ENCODE results near the gene GCH1.

DNA sequence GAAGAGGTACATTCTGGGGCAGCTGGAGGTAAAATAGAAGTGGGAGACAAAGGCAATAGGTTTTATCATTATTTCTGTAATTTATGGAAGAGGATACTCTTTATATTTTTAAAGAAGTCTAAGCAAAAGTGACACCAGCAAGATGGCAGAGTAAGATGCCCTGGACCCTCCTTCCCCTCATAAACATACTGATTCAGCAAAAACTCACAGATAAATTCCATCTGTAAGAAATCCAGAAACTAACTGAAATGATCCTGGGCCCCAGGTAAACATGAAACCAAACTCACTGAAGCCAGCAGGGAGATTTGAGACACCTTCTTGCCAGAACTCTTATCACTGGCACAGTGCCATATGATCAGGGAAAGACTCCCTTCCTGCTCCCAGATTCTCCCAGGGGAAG lies 79.9 kb downstream of the GCH1 start:
- TF ChIP-seq FOXM1 (IDR thresholded peaks at IDR 0.05; ENCODE audit: borderline replicate concordance), result no peak
- no peak for TF ChIP-seq FOXK2 (IDR thresholded peaks at IDR 0.05)
- TF ChIP-seq, protein P1, sequence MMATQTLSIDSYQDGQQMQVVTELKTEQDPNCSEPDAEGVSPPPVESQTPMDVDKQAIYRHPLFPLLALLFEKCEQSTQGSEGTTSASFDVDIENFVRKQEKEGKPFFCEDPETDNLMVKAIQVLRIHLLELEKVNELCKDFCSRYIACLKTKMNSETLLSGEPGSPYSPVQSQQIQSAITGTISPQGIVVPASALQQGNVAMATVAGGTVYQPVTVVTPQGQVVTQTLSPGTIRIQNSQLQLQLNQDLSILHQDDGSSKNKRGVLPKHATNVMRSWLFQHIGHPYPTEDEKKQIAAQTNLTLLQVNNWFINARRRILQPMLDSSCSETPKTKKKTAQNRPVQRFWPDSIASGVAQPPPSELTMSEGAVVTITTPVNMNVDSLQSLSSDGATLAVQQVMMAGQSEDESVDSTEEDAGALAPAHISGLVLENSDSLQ (IDR thresholded peaks at IDR 0.05), result no peak
- no peak for TF ChIP-seq SP1 (IDR thresholded peaks at IDR 0.05)
- no peak for TF ChIP-seq L3MBTL2 (conservative IDR thresholded peaks at IDR 0.05)
- no peak for TF ChIP-seq FOXA1 (IDR thresholded peaks at IDR 0.05)
- TF ChIP-seq LEF1 (IDR thresholded peaks at IDR 0.05; ENCODE audit: borderline replicate concordance), result no peak
- TF ChIP-seq HDGF (IDR thresholded peaks at IDR 0.05; ENCODE audit: borderline replicate concordance), result no peak
- TF ChIP-seq TARDBP (IDR thresholded peaks at IDR 0.05), result no peak
- no peak for TF ChIP-seq SUZ12 (IDR thresholded peaks at IDR 0.05)
- TF ChIP-seq ARNT (IDR thresholded peaks at IDR 0.05), result no peak
- TF ChIP-seq BHLHE40 (IDR thresholded peaks at IDR 0.05; ENCODE audit: borderline replicate concordance), result no peak
